Activated T-helper 2 cell treated with anti-CD3 and anti-CD28 coated beads, Interferon-gamma antibody, Interleukin-2, Interleukin-4, amounts not matched to agents 10 μg/mL and 5 μg/mL and 100 μg/mL, durations not matched to agents 14 hours and 24 hours and 36 hours (primary cell): ENCODE data around the gene VASP. TPM values are rescaled to one million over a fixed set of nuclear protein-coding genes. Genes with fewer than 3 reads are reported as not detected.

Experiments used
- DNase-seq: peaks from one replicate; pipeline ENCODE4 v3.0.0; 2021; ENCODE audit warnings: low spot score
- H3K27ac Mint-ChIP-seq: one replicate; pipeline ENCODE4 v1.8.0; 2021; ENCODE audit warnings: mixed read lengths
- H3K27me3 Mint-ChIP-seq: one replicate; pipeline ENCODE4 v1.8.0; 2021; ENCODE audit warnings: low read depth, mixed read lengths
- H3K36me3 Mint-ChIP-seq: one replicate; pipeline ENCODE4 v1.8.0; 2021; ENCODE audit warnings: low read depth, mixed read lengths
- H3K4me1 Mint-ChIP-seq: one replicate; pipeline ENCODE4 v1.8.0; 2021; ENCODE audit warnings: low read depth, mixed read lengths
- H3K4me3 Mint-ChIP-seq: one replicate; pipeline ENCODE4 v1.8.0; 2021; ENCODE audit warnings: low read depth, mild to moderate bottlenecking, moderate library complexity, mixed read lengths
- H3K9me3 Mint-ChIP-seq: one replicate; pipeline ENCODE4 v1.8.0; 2021; ENCODE audit warnings: mixed read lengths
- intact Hi-C: fragments of 100-400 bp; cut with micrococcal nuclease; formaldehyde crosslinking; loops from one replicate; pipeline ENCODE4 v1.15.1; 2023
- total RNA-seq: library from RNA; stranded (reverse); gene quantifications from 2 replicates; pipeline ENCODE4 v1.2.3, GENCODE V29; 2022

VASP gene
- total RNA-seq, 1 donor from 2014 or later: 232 TPM

- Mint-ChIP-seq H3K4me3 (no peak overlapping the region), H3K27ac (no peak overlapping the region), H3K9me3 (no peaks in the 10 kb centered on the region), H3K36me3 (no peaks in the 10 kb centered on the region), H3K4me1 (peaks cover 32% of the 10 kb centered on the region), H3K27me3 (peaks cover 22% of the 10 kb centered on the region)
- intact Hi-C loops: no loop called here
- DNase-seq: no peak
Observed at GRCh38 chr19:45494261-45494916, 12.9 kb upstream of the VASP start.

DNA sequence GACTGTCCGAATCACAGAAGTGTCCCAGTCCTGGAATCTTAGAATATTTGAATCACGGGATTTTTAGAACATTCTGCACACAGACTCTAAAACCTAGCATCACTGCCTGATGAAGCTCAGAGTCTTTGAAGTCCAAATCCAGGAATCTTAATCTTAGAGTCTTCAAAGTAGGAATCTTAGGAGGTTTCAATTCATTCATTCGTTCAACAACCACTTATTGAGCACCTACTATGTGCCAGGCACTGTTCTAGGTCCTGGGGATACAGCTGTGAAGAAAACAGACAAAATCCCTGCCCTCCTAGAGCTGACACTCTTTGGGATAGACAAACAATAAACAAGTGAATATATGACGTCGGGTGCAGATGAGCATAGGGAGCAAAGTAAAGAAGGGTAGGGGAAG is 12.1 kb upstream of the VASP start:
- Mint-ChIP-seq H3K4me3 (peak overlapping the region; percentile 51), H3K27ac (no peak overlapping the region), H3K27me3 (peaks cover 24% of the 10 kb centered on the region), H3K4me1 (peaks cover 36% of the 10 kb centered on the region), H3K9me3 (no peaks in the 10 kb centered on the region), H3K36me3 (no peaks in the 10 kb centered on the region)
- no peak for DNase-seq
- intact Hi-C loops: no loop called here

DNA sequence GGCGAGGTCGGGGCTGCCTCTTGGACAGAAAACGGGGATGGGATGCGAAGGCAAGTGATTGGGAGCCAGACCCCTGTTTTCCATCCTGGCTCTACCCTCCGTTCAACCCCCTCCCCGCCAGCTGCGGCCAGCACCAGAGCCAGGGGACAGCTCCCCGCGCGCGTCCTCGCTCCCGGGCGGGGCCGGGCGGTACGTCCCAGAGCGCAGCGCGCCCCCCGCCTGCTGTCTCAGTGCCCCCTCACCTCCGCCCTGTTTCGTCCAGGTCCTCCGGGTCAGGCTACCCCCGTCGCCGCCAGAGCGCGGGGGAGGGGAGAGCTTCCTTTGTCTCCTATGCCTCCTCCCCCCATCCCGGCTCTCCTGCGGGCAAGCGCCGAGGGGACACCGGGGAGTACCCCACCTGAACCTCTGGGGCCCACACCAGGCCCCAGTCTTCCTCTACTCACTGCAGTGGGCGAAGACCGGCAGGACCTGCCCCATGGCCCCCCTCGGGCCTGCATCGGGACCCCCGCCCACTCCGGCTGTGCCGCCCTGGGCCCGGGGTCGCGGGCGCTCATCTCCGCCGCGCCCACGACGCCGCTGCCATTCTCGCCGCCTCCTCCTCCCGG is 10.8 kb upstream of the VASP start:
- no peaks in the 10 kb centered on the region for H3K9me3 Mint-ChIP-seq
- H3K27me3 Mint-ChIP-seq: peaks cover 24% of the 10 kb centered on the region
- intact Hi-C loops: no loop called here

GRCh38 chr19:45497791-45498190 is 9.5 kb upstream of the VASP start:
- Mint-ChIP-seq H3K9me3 (no peaks in the 10 kb centered on the region), H3K27ac (no peak overlapping the region), H3K36me3 (no peaks in the 10 kb centered on the region), H3K4me3 (peak overlapping the region; percentile 49), H3K4me1 (peaks cover 38% of the 10 kb centered on the region), H3K27me3 (peaks cover 24% of the 10 kb centered on the region)
- no peak for DNase-seq
- intact Hi-C loops: loop anchor here (1.0 kb wide), 1 partner anchor 9 kb away; no protein-coding TSS in a partner anchor

More for the DNA sequence above, 10.8 kb upstream of the VASP start:
- Mint-ChIP-seq H3K36me3 (no peaks in the 10 kb centered on the region), H3K27ac (no peak overlapping the region), H3K4me3 (peak overlapping the region; percentile 60), H3K4me1 (peaks cover 39% of the 10 kb centered on the region)
- peak; percentile 38 for DNase-seq

DNA sequence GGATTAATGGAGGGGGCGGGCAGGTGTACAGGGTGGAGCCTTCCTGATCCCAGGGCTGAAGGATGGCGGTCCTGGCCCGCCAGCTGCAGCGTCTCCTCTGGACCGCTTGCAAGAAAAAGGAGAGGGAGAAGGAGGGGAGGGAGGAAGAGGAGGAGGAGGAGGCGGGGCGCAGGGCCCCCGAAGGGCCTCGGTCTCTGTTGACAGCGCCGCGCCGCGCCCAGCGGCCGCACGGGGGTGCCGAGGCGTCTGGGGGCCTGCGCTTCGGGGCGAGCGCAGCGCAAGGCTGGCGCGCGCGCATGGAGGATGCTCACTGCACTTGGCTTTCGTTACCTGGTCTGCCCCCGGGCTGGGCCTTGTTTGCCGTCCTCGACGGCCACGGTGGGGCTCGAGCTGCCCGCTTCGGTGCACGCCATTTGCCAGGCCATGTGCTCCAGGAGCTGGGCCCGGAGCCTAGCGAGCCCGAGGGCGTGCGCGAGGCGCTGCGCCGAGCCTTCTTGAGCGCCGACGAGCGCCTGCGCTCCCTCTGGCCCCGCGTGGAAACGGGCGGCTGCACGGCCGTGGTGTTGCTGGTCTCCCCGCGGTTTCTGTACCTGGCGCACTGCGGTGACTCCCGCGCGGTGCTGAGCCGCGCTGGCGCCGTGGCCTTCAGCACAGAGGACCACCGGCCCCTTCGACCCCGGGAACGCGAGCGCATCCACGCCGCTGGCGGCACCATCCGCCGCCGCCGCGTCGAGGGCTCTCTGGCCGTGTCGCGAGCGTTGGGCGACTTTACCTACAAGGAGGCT is 8.7 kb upstream of the VASP start, which contains the start of gene PPM1N:
PPM1N (plus strand) TSS at position 33 of the 785 bp plus-strand sequence; CDS start at position 63, 30 bp downstream.
- H3K4me3 Mint-ChIP-seq: peak within 1 kb of the TSS; percentile 80
- peak within 1 kb of the TSS; percentile 34 for H3K27ac Mint-ChIP-seq
- no peaks in the 10 kb centered on the region for H3K9me3 Mint-ChIP-seq
- DNase-seq: peak; percentile 55
- H3K36me3 Mint-ChIP-seq: no peaks in the 10 kb centered on the region
- intact Hi-C loops: no loop called here
- H3K27me3 Mint-ChIP-seq: peaks cover 24% of the 10 kb centered on the region
- peaks cover 32% of the 10 kb centered on the region for H3K4me1 Mint-ChIP-seq

DNA sequence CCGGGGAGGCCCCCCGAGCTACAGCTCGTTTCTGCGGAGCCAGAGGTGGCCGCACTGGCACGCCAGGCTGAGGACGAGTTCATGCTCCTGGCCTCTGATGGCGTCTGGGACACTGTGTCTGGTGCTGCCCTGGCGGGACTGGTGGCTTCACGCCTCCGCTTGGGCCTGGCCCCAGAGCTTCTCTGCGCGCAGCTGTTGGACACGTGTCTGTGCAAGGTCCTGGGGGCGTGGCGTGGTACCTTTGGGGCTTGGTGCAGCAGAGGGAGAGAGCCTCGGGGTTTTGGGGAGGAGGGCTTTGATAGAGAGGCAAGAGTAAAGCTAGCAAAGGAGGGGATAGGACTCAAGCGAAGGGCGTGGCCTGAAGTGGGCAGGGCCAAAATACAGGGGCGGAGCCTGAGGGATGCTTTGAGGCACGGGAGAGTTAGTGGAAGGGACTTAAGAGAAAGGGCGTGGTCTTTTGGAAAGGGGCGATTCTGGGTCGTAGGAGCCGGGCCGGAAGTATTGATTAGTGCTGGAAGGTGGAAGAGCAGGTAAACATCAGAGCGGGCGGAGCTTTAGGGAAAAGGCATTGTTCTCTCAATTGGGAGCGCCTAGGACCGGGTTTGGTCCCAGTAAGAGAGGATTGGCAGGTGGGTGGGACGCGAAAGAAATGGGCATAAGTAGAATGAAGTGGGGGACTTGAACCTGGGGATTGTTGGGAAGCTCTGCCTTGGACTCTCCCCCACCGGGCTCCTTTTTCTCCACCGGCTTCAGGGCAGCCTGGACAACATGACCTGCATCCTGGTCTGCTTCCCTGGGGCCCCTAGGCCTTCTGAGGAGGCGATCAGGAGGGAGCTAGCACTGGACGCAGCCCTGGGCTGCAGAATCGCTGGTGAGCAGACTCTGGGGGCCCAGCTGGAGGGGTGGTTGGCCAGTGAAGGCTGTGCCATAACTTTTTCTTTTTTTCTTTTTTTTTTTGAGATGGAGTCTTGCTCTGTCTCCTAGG is 7.8 kb upstream of the VASP start:
- Mint-ChIP-seq H3K4me3 (peak overlapping the region; percentile 30), H3K4me1 (peaks cover 31% of the 10 kb centered on the region), H3K36me3 (no peaks in the 10 kb centered on the region), H3K27me3 (peaks cover 24% of the 10 kb centered on the region), H3K9me3 (no peaks in the 10 kb centered on the region), H3K27ac (peak overlapping the region; percentile 33)
- intact Hi-C loops: no loop called here
- DNase-seq: peak; percentile 68

DNA sequence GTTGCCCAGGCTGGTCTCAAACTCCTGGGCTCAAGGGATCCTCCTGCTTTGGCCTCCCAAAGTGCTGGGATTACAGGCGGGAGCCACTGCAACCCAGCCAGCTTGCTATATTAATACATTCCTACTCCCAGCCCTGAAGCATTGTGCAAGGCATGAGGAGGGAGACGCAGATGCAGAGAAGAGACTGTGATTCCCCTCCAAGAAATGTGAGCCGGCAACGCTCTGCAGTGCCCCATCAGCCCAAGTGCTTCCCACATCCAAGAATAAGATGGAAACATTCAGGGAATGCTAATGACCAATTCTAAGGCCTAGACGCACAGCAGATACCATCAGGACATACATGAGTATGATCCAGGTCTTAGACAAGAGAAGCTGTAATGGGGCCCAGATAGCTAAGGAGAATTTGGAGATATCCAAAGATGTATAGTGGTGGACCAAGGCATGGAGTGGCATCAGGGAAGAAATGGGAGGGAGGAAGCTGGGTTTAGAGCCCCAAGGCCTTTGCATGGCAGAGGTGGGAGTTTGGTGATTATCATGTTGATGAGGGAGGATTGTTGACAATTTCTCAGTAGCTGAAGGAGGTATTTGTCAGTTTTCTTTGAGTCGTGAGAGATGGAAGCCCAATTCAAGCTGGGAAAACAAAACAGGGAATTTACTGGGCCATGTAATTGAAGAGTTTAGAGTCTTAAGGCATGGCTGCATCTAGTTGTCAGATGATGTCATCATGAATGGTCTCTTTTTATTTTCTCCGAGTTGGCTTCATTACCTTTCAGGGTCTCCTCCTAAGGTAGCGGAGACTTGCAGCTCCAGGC is 6.2 kb upstream of the VASP start:
- Mint-ChIP-seq H3K36me3 (no peaks in the 10 kb centered on the region), H3K27ac (no peak overlapping the region), H3K9me3 (no peaks in the 10 kb centered on the region), H3K4me3 (no peak overlapping the region), H3K4me1 (peaks cover 29% of the 10 kb centered on the region), H3K27me3 (peaks cover 14% of the 10 kb centered on the region)
- intact Hi-C loops: no loop called here
- no peak for DNase-seq

GRCh38 chr19:45501730-45502014 is 5.6 kb upstream of the VASP start:
- intact Hi-C loops: no loop called here
- Mint-ChIP-seq H3K27me3 (peaks cover 13% of the 10 kb centered on the region), H3K4me1 (peaks cover 31% of the 10 kb centered on the region)

DNA sequence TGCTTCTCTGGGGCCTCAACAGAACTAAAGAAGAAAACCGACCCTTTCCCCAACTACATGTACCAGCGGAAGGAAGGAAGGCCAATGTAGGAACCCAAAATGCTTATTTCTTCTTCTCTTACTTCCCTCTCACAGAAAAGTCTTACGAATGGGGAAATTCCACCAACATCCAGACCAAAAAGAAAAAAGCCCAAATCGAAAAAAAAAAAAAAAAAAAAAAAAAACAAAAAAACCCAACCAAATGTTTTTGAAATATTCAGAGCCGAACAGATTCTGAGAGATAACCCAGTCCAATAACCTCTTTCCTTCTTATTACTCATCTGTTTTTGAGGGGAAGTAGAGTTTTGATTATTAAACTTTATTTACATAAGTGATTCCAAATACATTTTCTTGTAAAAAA is 5.2 kb upstream of the VASP start:
- Mint-ChIP-seq H3K36me3 (no peaks in the 10 kb centered on the region), H3K27ac (no peak overlapping the region), H3K9me3 (no peaks in the 10 kb centered on the region), H3K4me1 (peaks cover 29% of the 10 kb centered on the region), H3K27me3 (peaks cover 11% of the 10 kb centered on the region), H3K4me3 (no peak overlapping the region)
- no peak for DNase-seq
- intact Hi-C loops: no loop called here

More at GRCh38 chr19:45501730-45502014, 5.6 kb upstream of the VASP start:
- Mint-ChIP-seq H3K4me3 (no peak overlapping the region), H3K36me3 (no peaks in the 10 kb centered on the region), H3K9me3 (no peaks in the 10 kb centered on the region), H3K27ac (no peak overlapping the region)
- DNase-seq: no peak

GRCh38 chr19:45503909-45504308 is 3.4 kb upstream of the VASP start:
- Mint-ChIP-seq H3K4me3 (no peak overlapping the region), H3K9me3 (no peaks in the 10 kb centered on the region), H3K27me3 (peaks cover 5% of the 10 kb centered on the region), H3K4me1 (peaks cover 19% of the 10 kb centered on the region), H3K36me3 (peaks cover 2% of the 10 kb centered on the region), H3K27ac (no peak overlapping the region)
- intact Hi-C loops: no loop called here
- DNase-seq: no peak

DNA sequence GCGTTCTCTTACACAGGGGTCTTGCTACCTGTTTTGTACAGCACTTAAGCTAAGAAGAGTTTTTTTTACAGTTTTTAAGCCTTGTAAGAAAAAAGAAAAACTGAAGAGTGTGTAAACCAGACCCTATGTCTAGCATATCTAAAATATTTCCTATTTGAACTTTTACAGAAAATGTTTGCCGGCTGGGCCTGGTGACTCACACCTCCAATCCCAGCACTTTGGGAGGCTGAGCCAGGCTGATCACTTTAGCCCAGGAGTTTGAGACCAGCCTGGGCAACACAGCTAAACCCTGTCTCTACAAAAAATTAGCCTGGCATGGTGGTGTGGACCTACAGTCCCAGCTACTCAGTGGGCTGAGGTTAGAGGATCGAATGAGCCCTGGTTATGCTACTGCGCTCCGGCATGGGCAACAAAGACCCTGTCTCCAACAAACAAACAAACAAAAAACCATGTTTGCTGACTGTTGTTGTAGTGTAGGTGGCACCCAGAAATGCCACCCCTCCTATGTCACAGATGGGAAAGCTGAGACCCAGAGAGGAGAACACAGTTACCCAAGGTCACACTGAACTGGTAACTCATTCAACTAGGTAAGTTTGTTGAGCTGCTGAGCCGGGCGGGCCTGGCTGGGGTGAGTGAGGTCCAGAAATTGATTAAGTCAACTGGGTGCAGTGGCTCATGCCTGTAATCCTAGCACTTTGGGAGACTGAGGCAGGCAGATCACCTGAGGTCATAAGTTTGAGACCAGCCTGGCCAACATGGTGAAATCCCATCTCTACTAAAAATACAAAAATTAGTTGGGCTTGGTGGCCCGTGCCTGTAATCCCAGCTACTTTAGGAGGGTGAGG is 1.9 kb upstream of the VASP start:
- intact Hi-C loops: loop anchor here (5.0 kb wide), 2 partner anchors 77 to 187 kb away; partner anchors contain the start of genes OPA3, QPCTL and SNRPD2
- Mint-ChIP-seq H3K27me3 (no peaks in the 10 kb centered on the region), H3K9me3 (no peaks in the 10 kb centered on the region), H3K36me3 (peaks cover 16% of the 10 kb centered on the region), H3K4me1 (peaks cover 21% of the 10 kb centered on the region), H3K4me3 (peak overlapping the region; percentile 93), H3K27ac (peak overlapping the region; percentile 71)
- no peak for DNase-seq
